Stimulated activated CD8-positive, alpha-beta memory T cell treated with anti-CD3 and anti-CD28 coated beads, Interleukin-12 subunit alpha, Interleukin-12 subunit beta, amount 100 ng/mL, for 4 hours (primary cell): ENCODE measurements around the gene TCF4.

Experiments
- DNase-seq: peaks from one replicate; pipeline ENCODE4 v3.0.0-alpha.2; 2020; ENCODE audit warnings: low read depth

TCF4 gene

GRCh38 chr18:55385770-55386169 lies 202.2 kb downstream of the TCF4 start:
- DNase-seq, result no peak

GRCh38 chr18:55384551-55385275 lies 203.3 kb downstream of the TCF4 start:
- no peak for DNase-seq

- no peak for DNase-seq
These were observed 203.9 kb downstream of the TCF4 start for GRCh38 chr18:55384115-55384514.

- DNase-seq, result no peak
These were observed 205.7 kb downstream of the TCF4 start for GRCh38 chr18:55382277-55382805.

- no peak for DNase-seq
These were observed 206.7 kb downstream of the TCF4 start for GRCh38 chr18:55381277-55381676.

- DNase-seq, result no peak
These were observed 207.4 kb downstream of the TCF4 start for GRCh38 chr18:55380589-55380988.

- DNase-seq, result no peak
These were observed 211.6 kb downstream of the TCF4 start for GRCh38 chr18:55376387-55376786.

- DNase-seq, result no peak
These were observed 212.1 kb downstream of the TCF4 start for GRCh38 chr18:55375930-55376329.

GRCh38 chr18:55374741-55375140 lies 213.3 kb downstream of the TCF4 start:
- DNase-seq, result no peak

GRCh38 chr18:55372209-55372608 lies 215.8 kb downstream of the TCF4 start:
- no peak for DNase-seq

GRCh38 chr18:55370936-55371335 lies 217.1 kb downstream of the TCF4 start:
- no peak for DNase-seq

- DNase-seq, result no peak
These were observed 218.6 kb downstream of the TCF4 start for GRCh38 chr18:55369346-55369745.

- DNase-seq, result no peak
These were observed 222.7 kb downstream of the TCF4 start for GRCh38 chr18:55365342-55365741.

- DNase-seq, result no peak
These were observed 225.7 kb downstream of the TCF4 start for GRCh38 chr18:55362303-55362702.

GRCh38 chr18:55361492-55362250 lies 226.3 kb downstream of the TCF4 start:
- DNase-seq, result no peak

- DNase-seq, result no peak
These were observed 227.9 kb downstream of the TCF4 start for GRCh38 chr18:55360061-55360460.

- DNase-seq, result no peak
These were observed 231.2 kb downstream of the TCF4 start for GRCh38 chr18:55356815-55357214.

GRCh38 chr18:55355223-55355622 lies 232.8 kb downstream of the TCF4 start:
- no peak for DNase-seq

GRCh38 chr18:55354795-55355194 lies 233.2 kb downstream of the TCF4 start:
- no peak for DNase-seq

- no peak for DNase-seq
These were observed 234.2 kb downstream of the TCF4 start for GRCh38 chr18:55353806-55354205.

- DNase-seq, result no peak
These were observed 234.6 kb downstream of the TCF4 start for GRCh38 chr18:55353391-55353790.

GRCh38 chr18:55351980-55352714 lies 235.8 kb downstream of the TCF4 start:
- no peak for DNase-seq

- DNase-seq, result no peak
These were observed 236.7 kb downstream of the TCF4 start for GRCh38 chr18:55351241-55351691.
